Ishikawa (cell line): ENCODE measurements around the gene CALM3.

Source experiments
- EP300 ChIP-seq: IDR thresholded peaks from 2 replicates; pipeline ENCODE4 v1.6.1; 2012; ENCODE audit warnings: borderline replicate concordance
- RAD21 ChIP-seq: IDR thresholded peaks from 2 replicates; pipeline ENCODE4 v1.6.1; 2012; ENCODE audit warnings: low read depth
- TAF1 ChIP-seq: IDR thresholded peaks from 2 replicates; pipeline ENCODE4 v1.6.1; 2012; ENCODE audit warnings: low read depth, mild to moderate bottlenecking

DNA sequence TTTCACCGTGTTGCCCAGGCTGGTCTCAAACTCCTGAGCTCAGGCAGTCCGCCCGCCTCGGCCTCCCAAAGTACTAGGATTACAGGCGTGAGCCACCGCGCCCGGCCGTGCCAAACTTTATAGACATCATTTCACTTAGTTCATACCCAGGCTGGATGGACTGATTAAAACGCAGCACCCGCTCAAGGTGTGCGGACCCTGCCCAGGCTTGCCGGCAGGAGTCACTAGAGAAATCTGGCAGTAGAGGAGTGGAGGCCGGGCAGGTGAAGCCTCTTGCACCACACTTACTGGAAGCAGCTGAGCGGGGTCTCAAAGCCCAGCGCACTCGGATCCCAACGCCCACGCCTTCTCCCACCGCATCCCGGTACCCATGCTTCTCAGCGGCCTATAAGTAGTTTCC is 12.4 kb downstream of the CALM3 start:
- no peak for TF ChIP-seq EP300
- TF ChIP-seq RAD21: no peak
- no peak for TF ChIP-seq TAF1
